GM12872 (cell line): ENCODE results near the gene MSI1.

ENCODE experiments used
- TF ChIP-seq, protein P1 (sequence below): IDR thresholded peaks from 3 replicates; pipeline ENCODE4 v1.5.1; 2011; ENCODE audit warnings: low read depth, mild to moderate bottlenecking, low read length, moderate library complexity; ENCODE audit not compliant: insufficient read depth

MSI1 gene

DNA sequence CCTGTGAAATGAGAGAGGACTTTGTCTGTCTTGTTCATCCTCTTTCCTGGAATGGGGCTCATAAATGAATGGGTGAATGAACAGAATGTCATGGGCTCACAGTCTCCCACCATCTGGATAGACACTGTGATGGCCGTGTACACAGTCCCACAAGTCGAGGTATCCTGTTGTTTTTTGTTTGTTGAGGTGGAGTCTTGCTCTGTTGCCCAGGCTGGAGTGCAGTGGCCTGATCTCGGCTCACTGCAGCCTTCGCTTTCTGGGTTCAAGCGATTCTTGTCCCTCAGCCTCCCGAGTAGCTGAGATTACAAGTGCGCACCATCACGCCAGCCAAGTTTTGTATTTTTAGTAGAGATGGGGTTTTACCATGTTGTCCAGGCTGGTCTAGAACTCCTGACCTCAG is 25.3 kb downstream of the MSI1 start:
- TF ChIP-seq, protein P1, sequence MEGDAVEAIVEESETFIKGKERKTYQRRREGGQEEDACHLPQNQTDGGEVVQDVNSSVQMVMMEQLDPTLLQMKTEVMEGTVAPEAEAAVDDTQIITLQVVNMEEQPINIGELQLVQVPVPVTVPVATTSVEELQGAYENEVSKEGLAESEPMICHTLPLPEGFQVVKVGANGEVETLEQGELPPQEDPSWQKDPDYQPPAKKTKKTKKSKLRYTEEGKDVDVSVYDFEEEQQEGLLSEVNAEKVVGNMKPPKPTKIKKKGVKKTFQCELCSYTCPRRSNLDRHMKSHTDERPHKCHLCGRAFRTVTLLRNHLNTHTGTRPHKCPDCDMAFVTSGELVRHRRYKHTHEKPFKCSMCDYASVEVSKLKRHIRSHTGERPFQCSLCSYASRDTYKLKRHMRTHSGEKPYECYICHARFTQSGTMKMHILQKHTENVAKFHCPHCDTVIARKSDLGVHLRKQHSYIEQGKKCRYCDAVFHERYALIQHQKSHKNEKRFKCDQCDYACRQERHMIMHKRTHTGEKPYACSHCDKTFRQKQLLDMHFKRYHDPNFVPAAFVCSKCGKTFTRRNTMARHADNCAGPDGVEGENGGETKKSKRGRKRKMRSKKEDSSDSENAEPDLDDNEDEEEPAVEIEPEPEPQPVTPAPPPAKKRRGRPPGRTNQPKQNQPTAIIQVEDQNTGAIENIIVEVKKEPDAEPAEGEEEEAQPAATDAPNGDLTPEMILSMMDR, result no peak

DNA sequence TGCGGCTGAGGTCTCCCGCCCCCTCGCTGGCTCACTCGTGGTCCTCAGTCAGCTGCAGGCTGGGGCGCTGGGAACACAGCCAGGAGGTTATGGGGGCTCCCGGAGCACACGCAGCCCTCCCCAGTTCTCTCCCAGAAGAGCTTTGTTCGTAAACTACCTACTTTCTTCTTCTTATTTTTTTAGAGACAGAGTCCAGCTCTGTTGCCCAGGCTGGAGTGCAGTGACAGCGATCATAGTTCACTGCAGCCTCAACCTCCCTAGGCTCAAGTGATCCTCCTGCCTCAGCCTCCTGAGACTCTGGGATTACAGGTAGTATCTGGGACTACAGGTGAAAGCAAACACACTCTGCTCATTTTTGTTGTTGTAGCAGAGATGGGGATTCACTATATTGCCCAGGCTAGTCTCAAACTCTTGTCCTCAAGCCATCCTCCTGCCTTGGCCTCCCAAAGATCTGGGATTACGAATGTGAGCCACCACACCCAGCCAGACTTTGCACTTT is 25.9 kb downstream of the MSI1 start:
- TF ChIP-seq, protein P1, result no peak

DNA sequence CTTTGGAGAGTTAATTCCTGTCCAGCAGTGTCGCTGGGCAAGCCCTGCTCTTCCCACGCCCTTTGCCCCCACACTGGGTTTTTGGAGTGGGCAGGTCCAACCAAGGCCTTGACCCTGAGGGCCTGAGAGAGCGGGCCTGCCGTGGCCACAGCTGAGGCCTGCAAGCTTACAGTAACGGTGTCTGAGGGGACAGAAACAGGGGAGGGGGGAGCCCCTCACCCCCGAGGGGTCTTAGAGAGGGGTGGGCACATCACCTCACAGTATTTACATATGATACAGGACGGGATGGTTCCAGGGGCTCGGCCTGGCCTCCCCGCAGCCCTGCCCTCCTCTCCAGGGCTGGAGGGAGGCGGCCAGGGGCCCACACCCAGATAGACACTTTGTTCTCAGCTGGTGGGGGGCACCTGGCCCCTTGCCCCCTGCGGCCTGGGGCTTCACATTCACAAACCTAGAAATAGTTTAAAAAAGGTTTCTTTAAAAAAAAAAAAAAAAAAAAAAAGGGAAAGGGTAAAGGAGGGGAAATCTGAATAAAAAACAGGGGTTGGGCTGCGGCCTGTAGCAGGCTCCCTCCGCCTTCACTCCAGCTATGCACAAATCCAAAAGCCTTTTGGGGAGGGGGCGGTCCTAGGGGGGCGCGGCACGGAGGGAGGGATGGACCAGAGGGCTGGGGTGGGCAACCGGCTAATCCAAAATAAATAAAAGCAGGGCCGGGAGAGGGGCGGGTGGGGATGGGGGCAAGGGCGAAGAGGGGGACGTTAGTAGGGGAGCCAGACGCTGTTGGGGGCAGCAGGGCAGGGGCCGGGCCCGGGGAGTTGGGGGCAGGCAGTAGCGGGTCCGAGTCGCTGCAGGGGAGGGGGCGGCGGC is 26.6 kb downstream of the MSI1 start:
- TF ChIP-seq, protein P1, result no peak

DNA sequence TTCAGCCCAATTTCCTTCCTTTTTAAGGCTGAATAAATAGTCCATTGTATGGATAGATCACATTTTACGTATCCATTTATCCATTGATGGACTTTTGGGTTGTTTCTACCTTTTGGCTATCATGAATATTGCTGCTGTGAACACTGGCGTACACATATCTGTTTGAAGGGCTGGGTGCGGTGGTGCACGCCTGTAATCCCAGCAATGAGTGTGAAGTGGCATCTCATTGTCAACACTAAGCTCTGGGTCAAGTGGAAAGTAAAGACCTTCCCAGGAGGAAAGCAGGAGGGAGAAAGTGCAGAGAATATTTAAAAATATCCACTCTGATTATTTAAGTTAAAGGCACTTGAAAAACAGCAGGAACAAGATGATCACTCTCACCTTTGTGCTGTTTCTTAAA is 29.7 kb downstream of the MSI1 start:
- TF ChIP-seq, protein P1, result no peak

DNA sequence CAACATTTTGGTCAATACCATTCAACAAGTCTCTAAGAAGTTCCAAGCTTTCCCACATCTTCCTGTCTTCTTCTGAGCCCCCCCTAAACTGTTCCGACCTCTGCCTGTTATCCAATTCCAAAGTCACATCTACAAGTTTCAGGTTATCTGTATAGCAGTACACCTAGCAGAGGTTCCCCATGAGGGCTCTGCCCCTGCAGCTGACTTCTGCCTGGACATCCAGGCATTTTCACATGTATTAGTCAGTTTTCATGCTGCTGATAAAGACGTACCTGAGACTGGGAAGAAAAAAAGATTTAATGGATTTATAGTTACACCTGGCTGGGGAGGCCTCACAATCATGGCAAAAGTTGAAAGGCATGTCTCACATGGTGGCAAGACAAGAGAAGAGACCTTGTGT is 31.2 kb downstream of the MSI1 start:
- TF ChIP-seq, protein P1, result no peak

DNA sequence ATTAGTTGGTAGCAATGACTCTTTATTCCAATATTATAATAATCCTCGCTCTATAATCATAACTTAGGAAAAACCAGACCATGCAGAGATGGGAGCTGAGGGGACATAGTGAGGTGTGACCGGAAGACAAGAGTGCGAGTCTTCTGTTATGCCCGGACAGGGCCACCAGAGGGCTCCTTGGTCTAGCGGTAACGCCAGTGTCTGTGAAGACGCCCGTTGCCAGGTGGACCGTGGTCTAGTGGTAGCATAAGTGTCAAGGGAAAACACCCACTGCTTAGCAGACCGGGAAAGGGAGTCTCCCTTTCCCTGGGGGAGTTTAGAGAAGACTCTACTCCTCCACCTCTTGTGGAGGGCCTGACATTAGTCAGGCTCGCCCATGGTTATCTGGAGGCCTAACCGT is 33.5 kb downstream of the MSI1 start:
- TF ChIP-seq, protein P1, result peak; percentile 77

DNA sequence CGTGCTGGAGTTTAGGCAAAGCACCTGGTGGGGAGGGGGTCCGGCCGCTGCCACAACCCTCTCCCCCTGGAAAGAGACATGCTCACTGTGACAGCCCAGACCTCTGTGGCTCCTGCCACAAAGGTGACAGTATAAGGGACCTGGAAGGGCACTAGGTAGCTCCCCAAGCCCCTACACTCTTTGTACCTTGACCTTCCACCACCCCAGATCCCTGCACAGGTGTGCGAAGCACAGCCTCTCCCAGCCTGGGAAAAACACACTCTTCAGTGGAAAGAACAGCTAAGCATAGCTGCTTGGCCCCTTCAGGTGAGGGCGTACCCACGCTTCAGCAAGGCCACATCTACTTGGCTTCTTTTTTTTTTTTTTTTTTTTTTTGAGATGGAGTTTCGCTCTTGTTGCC is 36.4 kb downstream of the MSI1 start:
- TF ChIP-seq, protein P1, result no peak
